GM23248 (cell line): ENCODE measurements around the gene CUX1. TPM values are rescaled to one million over a fixed set of nuclear protein-coding genes. Genes with fewer than 3 reads are reported as not detected.

ENCODE experiments used
- DNase-seq: peaks from one replicate; pipeline ENCODE4 v3.0.0-alpha.2; 2015
- H2AFZ ChIP-seq: fragments of 200-600 bp; sonication (generic); 2 replicates; pipeline ENCODE4 v1.6.1; 2016; ENCODE audit warnings: antibody characterized with exemption
- H3F3A ChIP-seq: fragments of 200-600 bp; sonication (generic); 2 replicates; pipeline ENCODE4 v1.6.1; 2016; ENCODE audit warnings: mild to moderate bottlenecking, antibody characterized with exemption, mixed run types; ENCODE audit not compliant: insufficient read depth
- H3K27ac ChIP-seq: fragments of 200-600 bp; sonication (generic); 2 replicates; pipeline ENCODE4 v1.5.1; 2016; ENCODE audit warnings: mild to moderate bottlenecking
- H3K27me3 ChIP-seq: fragments of 200-600 bp; sonication (generic); replicated peaks from 2 replicates; pipeline ENCODE4 v1.6.1; 2016; ENCODE audit warnings: mild to moderate bottlenecking; ENCODE audit not compliant: insufficient read depth
- H3K36me3 ChIP-seq: fragments of 200-600 bp; sonication (generic); 2 replicates; pipeline ENCODE4 v1.6.1; 2016; ENCODE audit warnings: low read depth, mild to moderate bottlenecking
- H3K4me1 ChIP-seq: fragments of 200-600 bp; sonication (generic); 2 replicates; pipeline ENCODE4 v1.6.1; 2016; ENCODE audit warnings: mild to moderate bottlenecking; ENCODE audit not compliant: insufficient read depth
- H3K4me2 ChIP-seq: fragments of 200-600 bp; sonication (generic); one replicate; pipeline ENCODE4 v1.6.1; 2016; ENCODE audit warnings: mild to moderate bottlenecking; ENCODE audit not compliant: unreplicated experiment
- H3K4me3 ChIP-seq: fragments of 200-600 bp; sonication (generic); 2 replicates; pipeline ENCODE4 v1.5.1; 2016; ENCODE audit warnings: mild to moderate bottlenecking
- H3K79me2 ChIP-seq: fragments of 200-600 bp; sonication (generic); 2 replicates; pipeline ENCODE4 v1.6.1; 2016; ENCODE audit warnings: mild to moderate bottlenecking; ENCODE audit not compliant: insufficient read depth
- H3K9ac ChIP-seq: fragments of 200-600 bp; sonication (generic); 2 replicates; pipeline ENCODE4 v1.6.1; 2016; ENCODE audit warnings: mild to moderate bottlenecking
- H3K9me2 ChIP-seq: fragments of 200-600 bp; sonication (generic); 2 replicates; pipeline ENCODE4 v1.6.1; 2016; ENCODE audit warnings: mixed run types, mild to moderate bottlenecking, moderate library complexity; ENCODE audit not compliant: insufficient read depth
- H3K9me3 ChIP-seq: fragments of 200-600 bp; sonication (generic); one replicate; pipeline ENCODE4 v1.6.1; 2017; ENCODE audit warnings: low read depth
- H4K20me1 ChIP-seq: fragments of 200-600 bp; sonication (generic); 2 replicates; pipeline ENCODE4 v1.6.0; 2016; ENCODE audit not compliant: insufficient read depth
- EZH2 ChIP-seq: fragments of 200-600 bp; sonication (generic); IDR thresholded peaks from 2 replicates; pipeline ENCODE4 v1.6.1; 2018; ENCODE audit warnings: antibody characterized with exemption, mild to moderate bottlenecking; ENCODE audit not compliant: insufficient read depth, poor library complexity, severe bottlenecking
- EZH2phosphoT487 ChIP-seq: fragments of 200-600 bp; sonication (generic); IDR thresholded peaks from 2 replicates; pipeline ENCODE4 v1.6.1; 2018; ENCODE audit warnings: antibody characterized with exemption, moderate library complexity, mild to moderate bottlenecking, low read depth; ENCODE audit not compliant: insufficient read depth
- WGBS, 2 experiments: methylation state at CpG; one replicate each; pipeline ENCODE4 v1.1.6; 2015 to 2017; ENCODE audit warnings: low lambda C conversion rate in 2 of 2, low coverage in 1 of 2; ENCODE audit errors: missing lambda C conversion rate in 2 of 2; 5-methylcytosine and 5-hydroxymethylcytosine counted together
- in situ Hi-C: fragments of 300-500 bp; cut with MboI; formaldehyde crosslinking; loops from 2 replicates; pipeline ENCODE4 v1.15.0; 2020
- polyA plus RNA-seq: library from polyadenylated mRNA; unstranded; fragments of >200 nt; fragmentation: Nextera tagmentation; extraction: Ambion mirVana; gene quantifications from 2 replicates; pipeline ENCODE4 v1.2.1, GENCODE V29; 2016
- total RNA-seq: library from RNA; depleted of rRNA; stranded (reverse); fragments of >200 nt; shearing (Covaris generic); gene quantifications from 2 replicates; pipeline ENCODE4 v1.2.3, GENCODE V29; 2014

The CUX1 gene
- total and polyA plus RNA-seq, 2 experiments from 2014 or later = 30.2 to 34.9 TPM

GRCh38 chr7:102302025-102302424, 484.6 kb downstream of the CUX1 start:
- Histone ChIP-seq H3K9me2 (no peaks in the 10 kb centered on the region), H4K20me1 (no peaks in the 10 kb centered on the region), H3K9ac (no peak overlapping the region), H3F3A (no peaks in the 10 kb centered on the region), H3K36me3 (no peaks in the 10 kb centered on the region), H2AFZ (no peak overlapping the region), H3K9me3 (no peaks in the 10 kb centered on the region), H3K4me2 (no peak overlapping the region), H3K79me2 (no peaks in the 10 kb centered on the region), H3K4me1 (no peaks in the 10 kb centered on the region), H3K4me3 (no peak overlapping the region), H3K27me3 (no peaks in the 10 kb centered on the region), H3K27ac (no peak overlapping the region)
- 91 to 93% methylated on average over 6 of the region's 6 CpGs for WGBS, 2 experiments
- TF ChIP-seq EZH2 (no peak), EZH2phosphoT487 (no peak)
- DNase-seq = no peak
- in situ Hi-C loops = no loop called here

GRCh38 chr7:102303669-102304422, 486.4 kb downstream of the CUX1 start:
- Histone ChIP-seq H3K4me2 (no peak overlapping the region), H3K27me3 (no peaks in the 10 kb centered on the region), H3K4me3 (no peak overlapping the region), H3K79me2 (no peaks in the 10 kb centered on the region), H3K9me2 (no peaks in the 10 kb centered on the region), H3K36me3 (no peaks in the 10 kb centered on the region), H3K9me3 (no peaks in the 10 kb centered on the region), H3K27ac (no peak overlapping the region), H3K9ac (no peak overlapping the region), H4K20me1 (no peaks in the 10 kb centered on the region), H3K4me1 (no peaks in the 10 kb centered on the region), H3F3A (no peaks in the 10 kb centered on the region), H2AFZ (no peak overlapping the region)
- DNase-seq = no peak
- in situ Hi-C loops = no loop called here
- TF ChIP-seq EZH2 (no peak), EZH2phosphoT487 (no peak)
- 67 to 70% methylated on average over 13 of the region's 13 CpGs for WGBS, 2 experiments

DNA sequence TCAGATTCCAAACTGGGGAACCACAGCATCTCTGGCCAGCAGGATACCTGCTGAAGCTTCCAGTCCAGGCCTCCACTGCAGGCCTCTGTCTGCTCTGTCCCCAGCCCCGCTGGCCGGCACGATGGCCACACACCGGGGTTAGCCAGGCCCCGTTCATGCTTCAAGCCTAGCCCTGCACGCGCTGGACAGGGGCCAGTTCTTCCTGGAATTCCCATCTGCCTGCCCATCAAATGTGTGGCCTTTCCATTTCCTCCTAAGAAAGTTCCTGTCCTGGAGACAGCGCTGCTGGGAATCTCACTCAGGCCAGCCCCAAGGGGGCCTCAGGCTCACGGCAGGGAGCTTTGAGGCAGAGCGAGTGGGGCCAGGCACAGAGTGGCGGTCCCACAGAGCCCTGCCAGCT, 487.2 kb downstream of the CUX1 start:
- no peak overlapping the region for H2AFZ ChIP-seq
- TF ChIP-seq EZH2phosphoT487 = no peak
- no peak for TF ChIP-seq EZH2
- H3K4me2 ChIP-seq = no peak overlapping the region
- H3F3A ChIP-seq = no peaks in the 10 kb centered on the region
- H3K9me2 ChIP-seq = no peaks in the 10 kb centered on the region
- H3K27ac ChIP-seq = no peak overlapping the region
- WGBS, 2 experiments = 81 to 95% methylated on average over 11 of the region's 11 CpGs
- H3K4me1 ChIP-seq = no peaks in the 10 kb centered on the region
- no peaks in the 10 kb centered on the region for H4K20me1 ChIP-seq
- H3K27me3 ChIP-seq = no peaks in the 10 kb centered on the region
- no peak overlapping the region for H3K9ac ChIP-seq
- no peaks in the 10 kb centered on the region for H3K9me3 ChIP-seq
- no peak overlapping the region for H3K4me3 ChIP-seq
- DNase-seq = no peak
- in situ Hi-C loops = no loop called here
- no peaks in the 10 kb centered on the region for H3K79me2 ChIP-seq
- no peaks in the 10 kb centered on the region for H3K36me3 ChIP-seq

GRCh38 chr7:102305414-102306268, 488.2 kb downstream of the CUX1 start:
- no peak overlapping the region for H3K27ac ChIP-seq
- no peaks in the 10 kb centered on the region for H3K79me2 ChIP-seq
- no peaks in the 10 kb centered on the region for H3K4me1 ChIP-seq
- H3K9me2 ChIP-seq = no peaks in the 10 kb centered on the region
- H3F3A ChIP-seq = no peaks in the 10 kb centered on the region
- no peak overlapping the region for H3K4me2 ChIP-seq
- H2AFZ ChIP-seq = no peak overlapping the region
- no peaks in the 10 kb centered on the region for H3K9me3 ChIP-seq
- H3K4me3 ChIP-seq = no peak overlapping the region
- TF ChIP-seq EZH2 (no peak), EZH2phosphoT487 (no peak)
- no peaks in the 10 kb centered on the region for H4K20me1 ChIP-seq
- no peak for DNase-seq
- in situ Hi-C loops = no loop called here
- no peak overlapping the region for H3K9ac ChIP-seq
- H3K27me3 ChIP-seq = no peaks in the 10 kb centered on the region
- WGBS, 2 experiments = 79 to 81% methylated on average over 15 to 17 of the region's 17 CpGs
- H3K36me3 ChIP-seq = no peaks in the 10 kb centered on the region
